H9 (cell line): ENCODE data around the gene FMNL3. TPM values are rescaled to one million over a fixed set of nuclear protein-coding genes. Genes with fewer than 3 reads are reported as not detected.

ENCODE experiments used
- DNase-seq: peaks from one replicate; pipeline ENCODE4 v3.0.0-alpha.2; 2017
- H2AFZ ChIP-seq: one replicate; pipeline ENCODE4 v1.6.1; 2013; ENCODE audit warnings: mild to moderate bottlenecking, low read length, control low read depth, moderate library complexity
- H2AK5ac ChIP-seq: 2 replicates; pipeline ENCODE4 v1.6.1; 2013; ENCODE audit warnings: low read length, control low read depth, mixed read lengths; ENCODE audit not compliant: insufficient read length
- H2BK120ac ChIP-seq: one replicate; pipeline ENCODE4 v1.6.1; 2013; ENCODE audit warnings: low read depth, mild to moderate bottlenecking, low read length, control low read depth, inconsistent platforms; ENCODE audit not compliant: poor library complexity, severe bottlenecking
- H2BK12ac ChIP-seq: 2 replicates; pipeline ENCODE4 v1.6.1; 2013; ENCODE audit warnings: low read length, control low read depth, mixed read lengths, low read depth; ENCODE audit not compliant: insufficient read length
- H2BK15ac ChIP-seq: 2 replicates; pipeline ENCODE4 v1.6.1; 2013; ENCODE audit warnings: low read depth, low read length, control low read depth
- H2BK20ac ChIP-seq: one replicate; pipeline ENCODE4 v1.6.1; 2013; ENCODE audit warnings: low read depth, mild to moderate bottlenecking, low read length, control low read depth, inconsistent platforms; ENCODE audit not compliant: poor library complexity, severe bottlenecking
- H2BK5ac ChIP-seq: 2 replicates; pipeline ENCODE4 v1.6.1; 2013; ENCODE audit warnings: low read length, control low read depth, mixed read lengths; ENCODE audit not compliant: insufficient read length
- H3K14ac ChIP-seq: 2 replicates; pipeline ENCODE4 v1.6.1; 2013; ENCODE audit warnings: low read length, control low read depth; ENCODE audit not compliant: insufficient read depth
- H3K18ac ChIP-seq: 2 replicates; pipeline ENCODE4 v1.6.1; 2013; ENCODE audit warnings: low read depth, mild to moderate bottlenecking, mixed read lengths, low read length, control low read depth; ENCODE audit not compliant: insufficient read length
- H3K23ac ChIP-seq: 2 replicates; pipeline ENCODE4 v1.6.1; 2013; ENCODE audit warnings: low read length, control low read depth, mixed read lengths, low read depth; ENCODE audit not compliant: insufficient read length
- H3K23me2 ChIP-seq: 2 replicates; pipeline ENCODE4 v1.6.1; 2013; ENCODE audit warnings: low read depth, mild to moderate bottlenecking, mixed read lengths, low read length, control low read depth; ENCODE audit not compliant: insufficient read length, poor library complexity, severe bottlenecking
- H3K27ac ChIP-seq: 2 replicates; pipeline ENCODE4 v1.5.1; 2013; ENCODE audit warnings: low read length, control low read depth, mixed read lengths, low read depth; ENCODE audit not compliant: insufficient read length
- H3K27me3 ChIP-seq: 2 replicates; pipeline ENCODE4 v1.6.1; 2013; ENCODE audit warnings: low read length, control low read depth, inconsistent platforms; ENCODE audit not compliant: insufficient read depth
- H3K4ac ChIP-seq: 2 replicates; pipeline ENCODE4 v1.6.1; 2013; ENCODE audit warnings: low read depth, mild to moderate bottlenecking, control low read depth, inconsistent platforms, low read length, moderate library complexity
- H3K4me1 ChIP-seq: 2 replicates; pipeline ENCODE4 v1.6.1; 2013; ENCODE audit warnings: low read length, control low read depth, inconsistent platforms; ENCODE audit not compliant: insufficient read depth
- H3K4me2 ChIP-seq: 2 replicates; pipeline ENCODE4 v1.6.1; 2013; ENCODE audit warnings: low read length, control low read depth, mixed read lengths; ENCODE audit not compliant: insufficient read length, insufficient read depth
- H3K56ac ChIP-seq: 2 replicates; pipeline ENCODE4 v1.6.1; 2013; ENCODE audit warnings: low read depth, mild to moderate bottlenecking, mixed read lengths, low read length, control low read depth; ENCODE audit not compliant: insufficient read length
- H3K79me1 ChIP-seq: 2 replicates; pipeline ENCODE4 v1.6.1; 2013; ENCODE audit warnings: low read depth, mild to moderate bottlenecking, moderate library complexity, low read length, control low read depth, inconsistent platforms; ENCODE audit not compliant: insufficient read depth, poor library complexity, severe bottlenecking
- H3K79me2 ChIP-seq: 2 replicates; pipeline ENCODE4 v1.6.1; 2013; ENCODE audit warnings: low read length, control low read depth, inconsistent platforms; ENCODE audit not compliant: insufficient read depth
- H3K9ac ChIP-seq: 2 replicates; pipeline ENCODE4 v1.6.1; 2013; ENCODE audit warnings: low read length, control low read depth, mixed read lengths; ENCODE audit not compliant: insufficient read length; ENCODE audit errors: extremely low read depth
- H3K9me3 ChIP-seq: one replicate; pipeline ENCODE4 v1.6.1; 2013; ENCODE audit warnings: low read depth, low read length, inconsistent platforms; ENCODE audit not compliant: control insufficient read depth
- H3T11ph ChIP-seq: one replicate; pipeline ENCODE4 v1.6.1; 2013; ENCODE audit warnings: mild to moderate bottlenecking, low read length, control low read depth, inconsistent platforms
- H4K20me1 ChIP-seq: one replicate; pipeline ENCODE4 v1.6.1; 2013; ENCODE audit not compliant: control insufficient read depth, insufficient read length, insufficient read depth
- H4K5ac ChIP-seq: 2 replicates; pipeline ENCODE4 v1.6.1; 2013; ENCODE audit warnings: low read depth, mild to moderate bottlenecking, mixed read lengths, low read length, control low read depth; ENCODE audit not compliant: insufficient read length
- H4K8ac ChIP-seq: replicated peaks from 2 replicates; pipeline ENCODE4 v1.6.1; 2013; ENCODE audit warnings: low read length, control low read depth, mixed read lengths, low read depth; ENCODE audit not compliant: insufficient read length
- H4K91ac ChIP-seq: 2 replicates; pipeline ENCODE4 v1.6.1; 2013; ENCODE audit warnings: low read depth, mild to moderate bottlenecking, moderate library complexity, mixed read lengths, low read length, control low read depth; ENCODE audit not compliant: insufficient read length
- H3K27ac Mint-ChIP-seq, 3 experiments: 2 replicates in 2 of 3; 3 replicates in 1 of 3; pipeline ENCODE4 v1.8.0; 2020 to 2021; ENCODE audit warnings: mixed read lengths in 3 of 3, mild to moderate bottlenecking in 1 of 3, moderate library complexity in 1 of 3
- H3K27me3 Mint-ChIP-seq: 2 replicates; pipeline ENCODE4 v1.8.0; 2021; ENCODE audit warnings: low read depth, mild to moderate bottlenecking, moderate library complexity, mixed read lengths
- H3K36me3 Mint-ChIP-seq, 3 experiments: 2 replicates in 2 of 3; 3 replicates in 1 of 3; pipeline ENCODE4 v1.8.0; 2020 to 2021; ENCODE audit warnings: low read depth in 3 of 3, mixed read lengths in 3 of 3; ENCODE audit not compliant: insufficient read depth in 1 of 3
- H3K4me1 Mint-ChIP-seq, 2 experiments: 2 replicates each; pipeline ENCODE4 v1.8.0; 2020; ENCODE audit warnings: mixed read lengths in 2 of 2
- H3K4me3 Mint-ChIP-seq, 2 experiments: 2 replicates in 1 of 2; 3 replicates in 1 of 2; pipeline ENCODE4 v1.8.0; 2020 to 2021; ENCODE audit warnings: mild to moderate bottlenecking in 2 of 2, mixed read lengths in 2 of 2, moderate library complexity in 1 of 2
- H3K9me3 Mint-ChIP-seq, 2 experiments: 2 replicates in 1 of 2; 3 replicates in 1 of 2; pipeline ENCODE4 v1.8.0; 2020; ENCODE audit warnings: mild to moderate bottlenecking in 2 of 2, mixed read lengths in 2 of 2, moderate library complexity in 1 of 2
- WGBS: extraction: QIAGEN DNeasy Blood & Tissue Kit; methylation state at CpG from one replicate; pipeline ENCODE4 v1.1.7; 2013; ENCODE audit warnings: missing lambda C conversion rate, low lambda C conversion rate, mixed read lengths; ENCODE audit not compliant: insufficient read length; ENCODE audit errors: extremely low coverage; 5-methylcytosine and 5-hydroxymethylcytosine counted together
- total RNA-seq: library from RNA; stranded (reverse); gene quantifications from 2 replicates; pipeline ENCODE4 v1.2.1, GENCODE V29; 2021
- TF ChIP-seq, protein P1 (sequence below): fragments of 200-600 bp; sonication (generic); conservative IDR thresholded peaks from 3 replicates; pipeline ENCODE4 v1.8.0; 2021; ENCODE audit warnings: antibody characterized with exemption, mild to moderate bottlenecking

FMNL3 gene
- total RNA-seq, 1 experiment from 2014 or later: 22.8 TPM

- H3K4me2 ChIP-seq: no peak overlapping the region
- no peak overlapping the region for H3T11ph ChIP-seq
- no peaks in the 10 kb centered on the region for H4K20me1 ChIP-seq
- H3K27ac ChIP-seq: no peak overlapping the region
- Mint-ChIP-seq H3K27ac (peak overlapping the region in 1 of 3 experiments; percentile 55; a peak in 2 of 7 replicates), H3K9me3 (no peaks in the 10 kb centered on the region; a peak in 2 of 5 replicates), H3K36me3 (peaks cover 0 to 3% (median 0%) of the 10 kb centered on the region in 3 experiments; a peak in 4 of 7 replicates), H3K4me3 (no peak overlapping the region), H3K4me1 (peaks cover 30 to 32% of the 10 kb centered on the region in 2 experiments), H3K27me3 (no peaks in the 10 kb centered on the region)
- WGBS: no CpG with 5 or more reads among the region's 2 CpGs
- no peak overlapping the region for H2BK20ac ChIP-seq
- no peak overlapping the region for H3K4ac ChIP-seq
- H3K4me1 ChIP-seq: no peaks in the 10 kb centered on the region; the same call in 1 of the 2 replicates
- no peaks in the 10 kb centered on the region for H3K79me1 ChIP-seq
- H2AFZ ChIP-seq: no peak overlapping the region
- no peak overlapping the region for H3K14ac ChIP-seq
- no peak overlapping the region for H4K91ac ChIP-seq
- no peak overlapping the region for H2AK5ac ChIP-seq
- no peak overlapping the region for H2BK12ac ChIP-seq
- H3K23ac ChIP-seq: no peak overlapping the region
- H2BK15ac ChIP-seq: no peak overlapping the region
- H3K56ac ChIP-seq: no peak overlapping the region
- no peak overlapping the region for H2BK5ac ChIP-seq
- DNase-seq: peak; percentile 71
- no peak overlapping the region for H3K18ac ChIP-seq
- peaks cover 2% of the 10 kb centered on the region; the same call in 1 of the 2 replicates for H3K79me2 ChIP-seq
- H3K9me3 ChIP-seq: no peaks in the 10 kb centered on the region
- no peak overlapping the region for H4K5ac ChIP-seq
- no peaks in the 10 kb centered on the region for H3K27me3 ChIP-seq
- H4K8ac ChIP-seq: no peak overlapping the region
- no peak overlapping the region for H2BK120ac ChIP-seq
- H3K23me2 ChIP-seq: no peaks in the 10 kb centered on the region
- H3K9ac ChIP-seq: no peak overlapping the region
- TF ChIP-seq, protein P1, sequence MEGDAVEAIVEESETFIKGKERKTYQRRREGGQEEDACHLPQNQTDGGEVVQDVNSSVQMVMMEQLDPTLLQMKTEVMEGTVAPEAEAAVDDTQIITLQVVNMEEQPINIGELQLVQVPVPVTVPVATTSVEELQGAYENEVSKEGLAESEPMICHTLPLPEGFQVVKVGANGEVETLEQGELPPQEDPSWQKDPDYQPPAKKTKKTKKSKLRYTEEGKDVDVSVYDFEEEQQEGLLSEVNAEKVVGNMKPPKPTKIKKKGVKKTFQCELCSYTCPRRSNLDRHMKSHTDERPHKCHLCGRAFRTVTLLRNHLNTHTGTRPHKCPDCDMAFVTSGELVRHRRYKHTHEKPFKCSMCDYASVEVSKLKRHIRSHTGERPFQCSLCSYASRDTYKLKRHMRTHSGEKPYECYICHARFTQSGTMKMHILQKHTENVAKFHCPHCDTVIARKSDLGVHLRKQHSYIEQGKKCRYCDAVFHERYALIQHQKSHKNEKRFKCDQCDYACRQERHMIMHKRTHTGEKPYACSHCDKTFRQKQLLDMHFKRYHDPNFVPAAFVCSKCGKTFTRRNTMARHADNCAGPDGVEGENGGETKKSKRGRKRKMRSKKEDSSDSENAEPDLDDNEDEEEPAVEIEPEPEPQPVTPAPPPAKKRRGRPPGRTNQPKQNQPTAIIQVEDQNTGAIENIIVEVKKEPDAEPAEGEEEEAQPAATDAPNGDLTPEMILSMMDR: peak; percentile 50
These were observed 19.3 kb downstream of the FMNL3 start for GRCh38 chr12:49687941-49688340.
